Stromal cell of bone marrow (primary cell): ENCODE results near the gene SKIL.

Experiments
- DNase-seq: peaks from one replicate; pipeline ENCODE4 v3.0.0-alpha.2; 2012; ENCODE audit warnings: low read depth

The SKIL gene

GRCh38 chr3:170437696-170438407 is 80.3 kb downstream of the SKIL start:
- no peak for DNase-seq

- DNase-seq = no peak
Measured at GRCh38 chr3:170438836-170439235, 81.3 kb downstream of the SKIL start.

- DNase-seq = no peak
Measured at GRCh38 chr3:170440344-170440743, 82.8 kb downstream of the SKIL start.

GRCh38 chr3:170441412-170441811 is 83.9 kb downstream of the SKIL start:
- no peak for DNase-seq

- no peak for DNase-seq
Measured at GRCh38 chr3:170442947-170443346, 85.4 kb downstream of the SKIL start.

- no peak for DNase-seq
Measured at GRCh38 chr3:170443457-170443856, 85.9 kb downstream of the SKIL start.
